HG03045 (cell line): ENCODE results near the gene CARD19.

ENCODE experiments used
- ATAC-seq: cut with Tn5 transposase; IDR thresholded peaks from one replicate; pipeline ENCODE4 v1.9.1; 2021; ENCODE audit warnings: mild to moderate bottlenecking, moderate library complexity; ENCODE audit not compliant: unreplicated experiment

CARD19 gene

GRCh38 chr9:93149361-93149760, 53.3 kb downstream of the CARD19 start:
- ATAC-seq = no peak

DNA sequence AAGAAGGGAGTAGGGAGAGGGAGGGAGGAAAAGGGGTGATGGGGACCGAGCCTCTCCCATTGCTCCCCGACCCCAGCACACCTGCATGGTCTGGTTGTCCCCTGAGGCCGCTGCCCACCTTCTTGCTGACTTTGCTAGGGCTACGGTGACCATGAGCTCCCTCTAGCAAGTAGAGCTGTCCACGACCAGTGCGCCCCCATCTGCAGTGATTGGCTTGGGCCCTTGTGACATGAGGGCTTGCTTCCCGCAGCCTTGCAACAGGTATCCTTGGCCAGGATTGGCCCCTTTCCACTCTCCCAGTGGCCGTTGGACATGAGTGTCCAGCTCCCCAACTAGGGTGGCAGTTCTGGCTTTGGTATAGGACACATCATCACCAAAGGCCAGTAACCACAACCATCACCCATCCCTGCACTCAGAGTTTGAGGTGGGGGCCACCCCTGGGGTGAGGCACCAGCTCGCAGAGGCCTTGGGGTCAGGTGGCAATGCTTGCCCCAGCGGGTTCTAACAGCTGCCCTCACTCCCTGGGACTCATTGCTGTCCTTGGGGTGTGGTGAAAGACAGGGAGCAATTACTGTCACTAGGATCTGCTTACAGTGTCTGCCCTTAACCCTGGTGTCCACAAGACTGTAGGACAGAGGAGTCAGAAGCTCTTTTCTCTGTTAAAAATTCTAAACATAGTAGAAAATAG, 55.2 kb downstream of the CARD19 start:
- ATAC-seq = no peak

DNA sequence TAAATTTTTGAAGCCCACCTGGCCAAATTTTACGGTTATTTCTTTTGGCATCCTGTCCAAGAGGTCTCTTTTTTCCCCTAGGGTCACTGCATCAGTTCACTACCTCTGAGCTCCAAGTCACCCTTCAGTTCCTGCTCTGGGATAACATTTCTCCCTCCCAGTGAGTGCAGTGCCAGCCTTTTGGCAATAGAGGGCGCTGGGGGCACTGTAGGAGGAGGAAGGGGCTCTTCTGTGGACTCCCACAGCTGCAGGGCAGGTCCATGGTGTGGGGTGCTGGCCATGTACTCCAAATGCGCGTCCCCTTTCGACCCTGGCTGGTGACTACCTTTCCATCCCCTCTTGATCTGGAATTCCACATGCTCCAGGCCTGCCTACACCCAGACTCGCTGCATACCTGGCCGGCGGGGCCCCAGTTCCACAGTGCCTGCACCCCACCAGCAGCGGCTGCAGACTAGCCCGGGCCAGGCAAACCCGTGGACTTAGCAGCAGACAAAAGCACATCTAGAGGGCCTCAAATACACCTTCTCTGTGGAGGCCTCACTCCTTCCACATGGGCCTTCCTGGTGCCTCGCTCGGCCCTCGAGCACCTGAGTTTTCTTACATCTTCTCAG, 58.4 kb downstream of the CARD19 start:
- no peak for ATAC-seq

DNA sequence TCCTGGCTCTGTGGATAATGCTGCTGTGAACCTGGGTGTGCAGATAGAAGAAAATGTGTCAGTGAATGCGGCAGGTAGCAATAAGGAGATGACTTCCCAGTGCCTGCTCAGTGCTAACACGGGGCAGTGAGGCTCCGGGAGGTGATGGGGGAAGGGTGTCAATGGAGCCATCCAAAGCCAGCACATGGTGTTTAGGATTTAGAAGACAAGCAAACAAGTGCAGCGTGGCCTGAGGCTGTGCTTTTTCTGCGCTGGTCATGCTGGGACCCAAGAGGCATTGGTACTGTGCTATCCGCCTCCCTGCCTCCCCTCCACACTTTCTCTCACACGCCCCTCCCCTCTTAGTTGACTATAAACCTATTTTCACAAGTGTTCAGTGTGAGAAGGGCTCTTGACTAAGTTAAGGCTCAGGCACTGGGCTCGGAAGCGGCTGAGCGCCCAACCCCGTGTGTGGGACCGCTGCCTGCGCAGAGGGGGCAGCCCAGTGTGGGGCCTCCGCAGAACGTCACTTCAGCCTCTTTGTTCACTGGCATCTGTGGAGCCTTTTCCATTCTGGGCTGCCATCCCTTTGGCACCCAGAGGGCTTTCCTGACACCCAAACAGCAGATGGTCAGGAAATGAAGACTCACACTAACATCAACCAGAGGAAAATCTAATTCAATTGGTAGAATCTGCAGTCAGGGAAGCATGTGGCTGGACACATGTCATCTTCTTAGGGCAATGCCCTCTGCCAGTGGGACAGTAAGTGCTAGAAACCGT, 59.9 kb downstream of the CARD19 start:
- ATAC-seq = peak; percentile 13

DNA sequence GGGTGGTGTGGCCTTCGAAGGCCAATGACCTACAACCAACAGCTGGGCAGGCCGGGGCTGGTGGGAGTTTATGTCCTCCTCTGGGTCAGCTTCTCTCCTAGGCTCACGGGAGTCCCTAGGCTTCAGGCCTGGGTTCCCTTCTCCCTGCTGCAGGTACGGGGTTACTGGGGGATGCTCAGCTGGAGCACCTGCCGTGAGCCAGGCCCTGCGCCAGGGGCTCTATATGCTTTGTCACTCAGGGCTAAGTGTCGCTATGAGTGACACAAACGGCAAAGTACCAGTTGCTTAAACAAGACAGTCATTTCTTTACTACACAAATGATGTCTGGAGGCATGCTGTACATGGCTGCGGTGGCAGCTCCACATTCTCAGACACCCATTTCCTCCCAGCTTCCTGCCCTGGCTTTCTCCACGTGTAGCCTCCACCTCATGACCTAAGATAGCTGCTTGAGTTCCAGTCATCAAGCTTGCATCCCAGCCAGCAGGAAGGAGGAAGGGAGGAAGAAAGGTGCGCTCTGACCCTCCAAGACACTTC, 60.5 kb downstream of the CARD19 start:
- peak; percentile 41 for ATAC-seq

DNA sequence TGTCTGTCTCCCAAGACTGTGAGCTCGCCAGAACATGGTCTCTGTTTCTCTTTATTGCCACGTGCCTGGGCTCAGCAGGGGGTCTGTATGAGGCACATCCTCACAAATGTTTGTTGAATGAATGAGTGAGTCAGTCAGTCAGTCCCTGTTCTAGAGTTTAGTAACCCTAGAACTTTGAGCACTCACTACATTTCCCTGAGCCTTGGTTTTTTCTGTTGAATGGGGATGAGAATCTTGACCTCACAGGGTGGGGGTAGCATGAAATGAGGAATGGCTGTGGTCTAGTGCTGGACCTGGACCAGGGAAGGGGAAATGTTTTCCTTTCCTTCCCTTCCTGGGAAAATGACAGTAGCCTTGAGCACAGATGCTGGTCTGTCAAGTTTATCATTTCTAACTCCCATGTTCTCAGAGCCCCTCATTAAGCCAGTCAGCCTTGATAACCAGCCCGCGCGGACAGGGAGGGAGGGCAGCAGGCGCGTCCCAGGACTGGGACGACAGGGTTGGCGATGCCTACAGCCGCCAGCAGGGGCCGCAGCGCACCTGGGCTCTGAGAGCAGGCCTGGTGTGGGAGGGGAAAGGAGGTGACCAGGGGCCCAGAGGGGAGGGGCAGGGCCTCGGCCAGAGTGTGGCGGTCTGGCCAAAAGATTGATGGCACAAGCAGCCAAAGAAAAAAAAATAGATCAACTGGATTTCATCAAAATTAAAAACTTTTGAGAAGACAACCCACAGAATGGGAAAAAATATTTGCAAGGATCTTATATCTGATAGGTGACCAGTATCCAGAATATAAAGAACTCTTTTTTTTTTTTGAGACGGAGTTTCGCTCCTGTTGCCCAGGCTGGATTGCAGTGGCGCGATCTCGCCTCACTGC, 63.8 kb downstream of the CARD19 start:
- ATAC-seq = peak; percentile 81

- ATAC-seq = no peak
These were observed 66.0 kb downstream of the CARD19 start for GRCh38 chr9:93161786-93162562.
